HG02973 (cell line): ENCODE measurements around the gene PDGFB.

Experiments
- ATAC-seq: cut with Tn5 transposase; IDR thresholded peaks from one replicate; pipeline ENCODE4 v1.9.1; 2021; ENCODE audit warnings: moderate library complexity; ENCODE audit not compliant: unreplicated experiment

The PDGFB gene

DNA sequence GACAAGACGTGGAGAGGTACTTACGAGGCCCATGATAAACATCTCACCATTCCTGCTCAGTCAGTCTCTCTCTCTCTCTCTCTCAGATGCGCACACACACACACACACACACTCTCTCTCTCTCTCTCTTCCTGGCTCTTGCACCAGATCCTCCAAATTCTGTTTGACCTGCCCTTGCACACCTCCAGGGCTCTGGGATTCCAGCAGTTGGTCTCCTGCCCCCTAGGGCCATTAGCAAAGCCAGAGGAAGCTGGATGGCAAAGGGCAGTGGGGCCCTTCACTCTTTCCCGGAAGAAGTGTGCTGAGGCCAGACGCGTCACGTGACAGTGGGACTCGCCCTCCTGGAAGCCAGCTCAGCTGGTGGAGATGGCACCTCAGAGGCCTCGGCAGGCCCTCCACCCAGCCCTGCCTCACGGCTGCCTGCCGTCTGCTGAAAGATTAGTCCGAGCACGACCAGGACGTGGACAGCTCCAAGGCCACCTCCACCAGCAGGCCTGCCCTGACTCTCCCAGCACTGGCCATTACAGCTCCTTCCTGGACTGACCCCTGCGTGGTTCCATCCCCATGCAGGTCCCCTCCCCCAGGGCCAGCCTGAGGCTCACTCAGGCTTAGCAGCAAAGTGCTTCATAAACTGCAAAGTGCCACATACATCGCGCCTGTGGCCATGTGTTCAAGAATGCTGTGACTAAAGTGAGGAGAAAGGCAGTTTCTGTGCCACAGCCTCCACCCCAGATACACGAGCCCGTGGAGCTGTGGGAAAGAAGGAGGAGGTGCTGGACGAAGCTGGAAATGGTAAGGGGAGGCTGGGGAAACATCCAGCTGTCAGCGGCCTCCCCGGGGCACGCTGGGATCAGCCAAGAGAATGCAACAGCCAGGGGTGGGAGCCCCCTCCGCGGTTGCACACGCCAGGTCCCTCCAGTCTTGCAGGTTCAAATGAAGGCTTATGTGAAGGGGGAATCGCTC is 3.7 kb downstream of the PDGFB start:
- no peak for ATAC-seq

DNA sequence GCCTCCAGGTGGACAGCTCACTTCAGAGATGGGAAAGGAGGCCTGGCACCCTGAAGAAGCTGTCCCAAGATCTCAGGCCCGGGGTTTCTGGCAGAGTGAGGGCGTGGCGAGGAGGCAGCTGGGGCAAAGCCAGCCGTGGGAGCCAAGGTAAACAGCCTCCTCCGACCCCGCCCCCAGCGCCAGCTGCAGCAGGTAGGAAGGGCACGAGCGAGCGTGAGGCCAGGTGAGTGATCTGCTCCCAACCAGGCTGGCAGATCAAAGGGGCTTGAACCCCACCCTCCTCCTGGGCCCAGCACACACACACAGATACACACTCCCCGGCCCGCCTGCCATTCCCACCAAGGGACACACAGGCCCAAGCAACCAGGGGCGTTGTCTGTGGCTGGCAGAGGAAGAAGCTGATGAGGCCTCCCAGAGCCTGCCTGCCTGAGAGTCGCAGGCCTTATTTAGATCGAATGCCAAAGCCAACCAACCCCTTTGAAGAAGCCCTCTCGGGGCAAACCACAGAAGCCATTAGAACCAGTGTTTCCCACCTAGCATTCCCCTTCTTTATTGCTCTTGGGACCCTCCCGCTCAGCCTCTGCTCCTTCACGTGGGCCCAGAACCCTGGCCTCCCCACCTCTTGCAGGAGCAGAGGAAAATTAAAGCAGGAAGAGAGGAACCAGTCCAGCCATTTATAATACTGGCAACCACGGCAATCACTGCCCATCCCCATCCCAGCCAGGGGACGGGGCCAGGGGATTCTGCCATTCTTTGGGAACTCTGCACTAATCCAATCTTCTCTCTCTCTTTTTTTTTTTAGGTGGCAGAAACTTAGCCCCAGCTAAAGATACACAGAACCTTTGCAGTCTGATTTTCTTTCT is 5.0 kb downstream of the PDGFB start:
- ATAC-seq, result no peak

DNA sequence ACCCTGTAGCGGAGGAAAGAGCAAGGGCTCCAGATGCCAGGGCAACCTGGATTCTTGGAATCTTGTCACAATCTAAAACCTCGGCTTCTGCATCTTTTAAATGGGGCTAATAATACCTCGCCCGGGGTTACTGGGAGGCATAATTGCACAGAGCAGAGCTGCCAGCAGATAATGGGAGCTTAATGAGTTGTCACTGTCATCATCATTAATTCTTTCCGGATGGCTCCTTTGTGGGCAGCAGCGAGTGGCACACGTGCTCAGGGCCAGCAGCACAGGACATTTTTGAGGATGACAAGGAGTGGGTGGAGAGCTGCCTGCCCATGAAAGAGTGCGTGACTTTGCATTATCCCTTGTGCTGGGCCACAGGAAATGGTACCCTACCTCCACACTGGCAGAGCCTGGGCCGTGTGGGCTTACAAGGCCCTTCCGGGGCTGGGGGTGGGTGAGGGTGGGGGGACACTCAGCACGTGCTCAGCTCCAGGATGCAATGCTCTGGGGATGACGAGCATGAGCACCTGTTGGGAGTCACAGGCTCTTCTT is 5.7 kb downstream of the PDGFB start:
- ATAC-seq, result no peak

GRCh38 chr22:39238561-39238960 is 6.2 kb downstream of the PDGFB start:
- ATAC-seq, result no peak

- no peak for ATAC-seq
These were observed 6.7 kb downstream of the PDGFB start for GRCh38 chr22:39238101-39238466.

DNA sequence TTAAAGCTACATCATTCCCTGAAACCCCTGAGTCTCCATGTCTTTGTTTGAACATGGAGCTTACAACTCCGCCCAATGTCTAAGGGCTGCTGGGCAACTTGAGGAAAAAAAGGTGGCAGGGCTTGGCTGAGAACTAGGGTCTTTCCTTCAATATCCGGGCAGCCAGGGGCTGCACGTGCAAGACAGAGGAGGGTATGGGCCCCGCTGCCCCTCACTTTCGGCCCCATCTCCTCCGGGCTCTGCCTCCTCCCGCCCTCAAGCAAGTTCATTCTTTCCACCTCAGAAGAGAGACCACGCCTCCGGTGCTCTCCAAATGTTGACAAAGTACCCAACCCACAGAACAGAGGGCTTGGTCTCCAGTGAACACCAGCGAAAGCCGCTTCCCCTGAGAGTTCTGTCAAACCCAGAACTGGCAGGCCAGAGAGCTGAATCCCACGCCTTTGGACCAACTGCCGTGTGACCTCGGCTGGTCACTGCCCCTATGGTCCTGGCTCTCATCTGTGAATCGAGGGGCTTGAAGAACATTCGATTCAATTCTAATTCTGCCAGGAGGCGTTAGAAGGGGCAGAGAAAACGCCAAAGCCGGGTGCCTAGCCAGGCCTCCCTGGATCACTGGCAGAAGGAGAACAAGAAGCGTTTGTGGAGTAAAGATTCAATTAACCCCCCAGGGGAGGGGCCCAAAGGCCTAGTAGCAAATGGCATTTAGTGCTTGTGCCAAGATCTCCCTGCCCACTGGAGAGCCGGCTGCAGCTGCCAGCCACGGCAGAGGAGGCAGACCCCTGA is 7.3 kb downstream of the PDGFB start:
- ATAC-seq, result no peak

- no peak for ATAC-seq
These were observed 8.2 kb downstream of the PDGFB start for GRCh38 chr22:39236321-39237317.

DNA sequence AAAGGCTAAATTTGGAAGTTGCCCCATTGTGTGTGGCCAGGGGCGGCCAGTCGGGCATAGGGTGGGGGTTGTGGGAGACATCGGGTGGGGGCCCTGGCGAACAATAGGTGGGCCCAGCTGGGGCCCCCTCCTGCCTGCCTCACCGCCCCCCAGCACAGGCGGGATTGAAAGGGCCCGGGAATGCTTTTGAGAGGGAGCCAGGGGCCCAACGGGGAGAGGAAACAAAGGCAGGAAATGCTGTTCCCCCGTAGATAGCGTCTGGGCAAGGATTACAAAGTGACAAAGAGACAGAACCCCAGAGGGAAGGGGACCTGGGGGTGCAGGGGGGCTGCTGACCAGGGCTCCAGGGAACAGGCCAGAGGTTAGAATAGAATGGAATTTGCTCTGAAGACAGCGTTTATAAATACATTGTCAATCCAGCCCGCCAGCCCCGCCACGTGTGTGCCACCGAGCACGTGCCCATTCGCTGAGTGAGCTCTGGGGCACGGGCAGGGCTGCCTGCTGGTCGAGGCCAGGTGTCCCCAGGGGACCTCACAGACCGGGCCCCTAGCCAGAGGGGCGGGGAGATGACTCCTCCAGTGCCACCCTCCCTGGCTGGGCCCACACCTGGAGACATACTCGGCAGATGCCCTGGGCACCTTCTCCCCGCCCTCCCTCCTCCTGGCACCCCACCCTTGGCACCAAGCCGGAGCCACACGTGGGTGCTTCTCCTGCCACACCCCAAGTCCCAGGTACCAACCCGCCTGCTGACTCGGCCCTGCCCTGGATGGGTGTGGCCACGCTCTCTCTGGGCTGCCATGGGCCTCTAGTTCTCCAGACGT is 9.7 kb downstream of the PDGFB start:
- no peak for ATAC-seq

- no peak for ATAC-seq
These were observed 10.4 kb downstream of the PDGFB start for GRCh38 chr22:39234472-39234787.

DNA sequence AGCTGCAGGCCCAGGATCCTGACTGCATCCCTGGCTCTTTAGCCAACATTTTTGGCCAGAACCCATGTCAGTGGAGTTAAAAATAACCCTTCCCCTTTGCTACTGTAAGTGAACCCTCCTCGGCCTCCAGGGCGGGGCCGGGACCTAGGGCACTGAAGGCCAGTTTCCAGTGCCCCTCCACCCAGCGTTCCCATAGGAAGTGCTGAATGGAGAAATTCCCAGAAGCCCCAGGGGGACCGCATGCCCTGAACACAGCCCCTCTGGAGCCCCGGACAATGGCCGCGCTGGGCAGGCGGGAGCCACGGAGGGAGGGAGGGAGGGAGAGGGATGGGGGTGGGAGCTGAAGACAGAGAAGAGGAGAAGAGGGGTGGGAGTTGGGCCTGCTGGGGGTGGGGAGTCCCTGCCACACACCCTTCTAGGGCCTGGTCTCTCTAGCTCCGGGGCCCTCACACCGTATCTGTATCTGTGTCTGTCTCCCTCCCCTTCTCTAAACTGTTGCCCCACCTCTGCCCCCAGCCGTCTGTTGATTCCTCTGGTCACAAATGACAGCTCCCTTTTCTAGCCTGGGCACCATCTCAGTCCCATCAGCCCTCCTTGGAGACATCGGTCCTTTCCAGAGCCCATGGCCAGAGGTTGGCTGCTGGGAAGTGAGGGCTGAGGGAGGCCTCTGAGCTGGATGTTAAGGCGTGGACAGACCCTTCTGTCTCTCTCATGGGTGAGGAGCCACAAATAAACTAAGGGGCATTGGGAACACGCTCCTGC is 10.9 kb downstream of the PDGFB start:
- no peak for ATAC-seq

- ATAC-seq, result no peak
These were observed 11.7 kb downstream of the PDGFB start for GRCh38 chr22:39232806-39233709.

GRCh38 chr22:39232246-39232645 is 12.5 kb downstream of the PDGFB start:
- no peak for ATAC-seq

DNA sequence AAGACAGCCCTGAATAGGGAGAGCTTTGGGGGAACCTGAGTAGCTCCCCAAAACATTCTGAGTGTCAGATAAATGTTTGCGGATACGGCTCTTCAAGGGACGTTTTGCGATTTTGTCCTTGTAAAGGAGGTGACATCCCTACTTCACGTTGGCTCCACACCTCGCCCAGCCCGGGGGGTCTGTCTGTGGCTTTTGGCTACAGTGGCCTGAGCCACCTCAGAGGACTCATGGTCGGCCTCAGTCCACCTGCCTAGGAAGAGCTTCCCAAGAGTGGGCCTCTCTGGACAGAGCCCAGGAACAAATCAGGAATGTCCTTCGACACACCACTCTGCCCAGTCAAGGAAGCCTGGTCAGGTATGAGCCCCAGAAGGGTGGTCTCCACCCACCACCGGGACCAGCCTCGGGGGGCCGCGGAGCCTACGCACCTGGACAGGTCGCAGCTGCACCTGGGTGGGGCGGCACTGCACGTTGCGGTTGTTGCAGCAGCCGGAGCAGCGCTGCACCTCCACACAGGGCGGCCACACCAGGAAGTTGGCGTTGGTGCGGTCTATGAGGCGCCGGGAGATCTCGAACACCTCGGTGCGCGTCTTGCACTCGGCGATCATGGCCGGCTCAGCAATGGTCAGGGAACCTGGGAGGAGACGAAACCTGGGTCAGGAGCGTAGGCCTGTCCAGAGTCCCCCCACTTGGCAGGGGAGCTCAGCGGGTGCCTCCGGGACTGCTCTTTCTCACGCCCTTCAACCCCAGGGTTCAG is 13.4 kb downstream of the PDGFB start:
- no peak for ATAC-seq

GRCh38 chr22:39230261-39231196 is 14.3 kb downstream of the PDGFB start:
- no peak for ATAC-seq

DNA sequence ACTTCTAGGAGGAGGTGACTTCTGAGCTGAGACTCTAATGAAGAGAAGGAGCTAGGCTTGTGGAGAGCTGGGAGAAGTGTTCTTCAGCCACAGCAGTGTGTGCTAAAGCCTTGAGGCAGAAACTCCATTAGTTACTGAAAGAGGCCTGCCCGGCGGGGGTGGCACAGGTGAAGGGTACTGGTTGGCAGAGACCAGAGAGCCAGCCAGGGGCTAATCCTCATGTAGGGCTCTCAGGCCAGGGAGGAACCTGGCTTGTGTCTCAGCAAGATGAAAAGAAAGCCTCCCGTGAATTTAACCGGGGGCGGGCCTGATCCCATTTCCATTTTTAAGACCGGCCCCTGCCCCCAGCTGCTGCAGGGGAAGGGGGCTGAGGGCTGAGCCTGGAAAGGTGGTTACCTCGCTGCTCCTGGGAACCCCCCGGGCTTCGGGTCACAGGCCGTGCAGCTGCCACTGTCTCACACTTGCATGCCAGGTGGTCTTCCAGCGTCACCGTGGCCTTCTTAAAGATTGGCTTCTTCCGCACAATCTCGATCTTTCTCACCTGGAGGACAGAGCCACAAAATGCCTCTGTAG is 15.0 kb downstream of the PDGFB start:
- no peak for ATAC-seq
